Measurements from ENCODE around the gene PRMT7. TPM values are rescaled to one million over a fixed set of nuclear protein-coding genes. Genes with fewer than 3 reads are reported as not detected.
"Not testable (repeated sequence)": the region's sequence is repeated elsewhere in the genome, so short reads cannot be mapped to it uniquely, and the experiment has no call there.

PRMT7 gene
- total RNA-seq, 1 donor from 2014 or later, result 32.9 TPM

DNA sequence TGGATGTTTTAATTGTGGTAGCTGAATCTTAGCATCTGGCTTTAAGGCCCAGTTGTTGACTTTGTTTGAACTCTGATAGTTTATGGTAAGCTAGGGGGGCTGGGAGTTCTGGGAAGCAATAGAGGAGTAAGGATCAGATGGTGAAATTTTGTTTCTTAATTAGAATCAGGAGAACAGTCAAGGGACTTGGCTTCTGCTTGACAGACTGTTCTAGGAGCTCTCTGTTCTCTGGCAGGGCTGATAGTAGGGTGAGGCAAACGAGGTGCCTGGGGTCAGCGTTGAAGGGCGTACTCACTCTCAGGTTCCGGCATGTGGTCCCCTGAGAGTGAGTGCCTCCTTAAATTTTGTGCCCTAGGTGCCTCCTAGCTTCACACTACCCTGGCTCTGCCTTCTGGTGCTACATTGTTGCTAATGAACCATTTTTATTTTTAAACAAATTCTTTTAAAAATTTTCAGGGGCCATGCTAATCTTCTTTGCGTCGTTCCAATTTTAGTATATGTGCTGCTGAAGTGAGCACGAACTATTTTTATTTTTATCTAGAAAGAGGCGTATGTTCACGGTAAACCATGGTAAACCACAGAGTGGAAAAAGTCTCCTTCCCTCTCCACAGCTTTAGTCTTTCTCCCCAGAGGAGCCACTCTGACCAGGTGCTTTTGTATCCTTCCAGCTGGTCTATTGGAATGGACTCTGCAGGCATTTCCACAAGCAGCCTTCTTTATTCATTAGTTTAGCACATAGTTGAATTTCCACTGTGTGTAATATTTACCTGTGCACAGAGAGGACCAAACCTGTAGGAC is 26.8 kb upstream of the PRMT7 start:
- DNase-seq (ENCODE audit: low read depth, low spot score), result no peak

DNA sequence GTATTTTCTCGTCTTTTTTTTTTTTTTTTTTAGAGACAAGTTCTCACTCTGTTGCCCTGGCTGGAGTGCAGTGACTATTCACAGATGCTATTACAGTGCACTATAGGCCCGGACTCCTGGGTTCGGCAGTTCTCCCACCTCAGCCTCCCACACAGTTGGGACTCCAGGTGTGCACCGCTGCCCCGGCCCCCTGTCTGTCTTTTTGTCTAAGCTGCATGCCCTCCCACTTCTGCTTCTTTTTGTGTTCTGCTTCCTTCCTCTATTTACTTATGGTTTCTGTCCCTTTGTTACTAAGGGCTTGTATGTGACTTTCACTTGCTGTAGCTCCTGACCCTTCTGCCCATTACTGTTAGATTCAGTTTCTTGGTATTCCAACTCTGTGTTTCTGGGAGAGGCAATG is 26.0 kb upstream of the PRMT7 start:
- DNase-seq (ENCODE audit: low read depth, low spot score), result no peak

DNA sequence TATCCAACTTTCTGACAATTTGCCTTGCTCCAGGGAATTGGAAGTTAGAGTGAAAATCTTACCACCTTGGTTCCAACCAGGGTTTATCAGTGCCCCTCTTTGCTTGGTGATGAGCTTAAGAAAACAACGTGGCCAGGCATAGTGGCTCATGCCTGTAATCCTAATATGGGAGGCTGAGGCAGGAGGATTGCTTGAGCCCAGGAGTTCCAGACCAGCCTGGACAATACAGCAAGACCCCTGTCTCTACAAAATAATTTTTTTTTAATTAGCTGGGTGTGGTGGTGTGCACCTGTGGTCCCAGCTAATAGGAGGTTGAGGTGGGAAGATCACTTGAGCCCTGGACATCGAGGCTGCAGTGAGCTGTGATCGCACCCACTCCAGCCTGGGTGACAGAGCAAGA is 25.1 kb upstream of the PRMT7 start:
- DNase-seq (ENCODE audit: low read depth, low spot score), result no peak

DNA sequence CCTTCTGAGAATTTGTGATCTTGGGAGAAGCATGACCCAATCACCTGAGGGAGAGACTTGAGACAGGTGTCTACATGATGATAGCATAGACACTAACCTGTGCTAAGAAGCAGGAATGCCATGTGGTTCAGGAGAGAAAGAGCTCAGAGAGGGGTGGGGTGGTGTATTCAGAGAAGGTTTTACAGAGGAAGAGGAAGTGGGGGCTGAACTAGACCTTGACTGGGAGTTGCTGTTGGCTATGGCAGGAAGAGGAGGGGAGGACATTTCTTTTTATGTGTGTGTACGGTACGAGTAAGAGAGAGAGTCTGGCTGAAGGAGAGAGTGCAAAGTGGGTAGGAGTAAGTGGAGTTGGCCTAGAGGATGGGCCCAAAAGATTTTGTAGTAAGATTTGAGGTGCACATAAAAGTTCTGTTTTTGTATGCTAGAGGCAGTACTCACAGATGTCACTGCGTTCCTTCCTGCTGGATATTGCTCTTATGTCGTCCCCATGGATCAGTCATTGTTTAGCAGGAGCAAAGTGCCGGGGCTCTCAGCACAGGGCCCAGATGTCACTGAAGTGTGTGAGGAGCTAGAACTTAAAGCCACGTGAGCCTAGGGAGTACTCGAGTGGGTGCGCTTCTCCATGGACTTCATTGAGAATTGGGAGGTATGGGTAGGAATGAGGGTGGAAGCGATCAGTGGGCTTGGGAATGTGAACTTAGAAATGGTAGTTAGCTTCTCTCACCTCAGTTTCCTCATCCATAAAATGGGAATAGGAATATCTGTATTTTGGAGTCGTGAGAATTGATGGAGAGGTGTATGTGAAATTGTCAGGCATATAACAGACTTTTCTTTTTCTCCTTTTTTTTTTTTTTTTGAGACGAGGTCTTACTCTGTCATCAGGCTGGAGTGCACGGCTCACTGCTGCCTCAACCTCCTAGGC is 24.4 kb upstream of the PRMT7 start:
- DNase-seq (ENCODE audit: low read depth, low spot score), result no peak

DNA sequence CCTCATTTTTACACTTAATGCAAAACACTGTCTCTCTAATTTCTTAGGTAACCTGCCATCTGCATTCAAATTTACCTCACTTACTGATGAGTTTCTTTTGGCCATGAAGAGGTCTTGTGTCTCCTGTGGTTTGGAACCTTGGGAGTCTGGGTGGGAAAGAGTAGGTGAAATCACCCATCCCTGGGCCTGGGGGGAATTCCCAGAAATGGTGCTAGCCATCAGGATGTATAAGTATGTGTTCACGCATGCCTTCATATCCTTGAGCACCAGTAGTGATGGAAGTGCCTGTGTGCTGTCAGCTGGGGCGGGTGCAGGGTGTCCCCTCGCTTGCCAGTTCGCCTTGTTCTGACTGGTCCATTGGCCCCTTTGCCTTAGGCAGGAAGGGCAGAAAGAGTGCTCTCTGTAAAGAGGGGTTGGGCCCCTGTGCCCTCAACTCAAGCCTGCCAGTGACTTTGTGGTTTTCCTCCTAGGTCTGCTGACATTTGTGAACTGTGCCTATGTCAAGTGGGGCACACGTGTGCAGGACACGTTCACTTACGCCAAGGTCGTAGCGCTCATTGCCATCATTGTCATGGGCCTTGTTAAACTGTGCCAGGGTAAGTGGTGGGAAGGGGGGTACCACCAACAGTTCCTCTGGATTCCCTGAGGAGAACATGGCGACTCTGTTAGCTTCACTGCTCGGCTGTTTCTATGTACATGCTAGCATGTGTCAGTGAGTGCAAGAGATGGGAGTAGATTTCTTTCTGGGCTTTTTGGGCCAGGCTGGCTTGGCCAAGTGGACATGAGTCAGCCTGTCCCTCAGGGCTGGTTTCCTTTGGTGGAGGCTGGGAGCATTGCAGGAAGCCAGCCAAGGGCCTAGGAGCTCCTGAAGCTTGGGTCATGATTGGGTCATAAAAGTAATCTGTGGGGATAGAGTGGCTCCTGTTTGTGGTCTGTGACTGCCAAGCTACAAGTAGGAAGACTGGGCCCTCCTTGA is 23.3 kb upstream of the PRMT7 start:
- DNase-seq (ENCODE audit: low read depth, low spot score), result peak; percentile 79

DNA sequence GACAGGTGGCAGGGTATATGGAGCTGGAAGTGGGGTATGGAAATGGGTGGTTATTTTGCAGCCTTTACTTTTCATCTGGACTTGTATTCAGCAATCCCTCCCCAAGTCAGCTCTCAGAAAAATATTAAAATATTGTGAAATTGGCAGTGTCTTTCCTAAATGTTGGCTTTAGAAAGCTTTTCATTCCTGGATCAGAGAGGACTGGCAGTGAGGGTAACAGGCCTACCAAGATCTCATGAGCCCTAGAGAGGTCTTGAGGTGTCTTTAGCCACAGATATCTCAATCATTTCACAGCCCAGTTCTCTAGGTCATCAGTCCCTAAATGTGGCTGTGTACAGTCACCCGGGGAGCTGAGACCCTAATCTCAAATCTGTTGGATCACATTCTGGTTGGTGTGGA is 22.6 kb upstream of the PRMT7 start:
- DNase-seq (ENCODE audit: low read depth, low spot score), result no peak

DNA sequence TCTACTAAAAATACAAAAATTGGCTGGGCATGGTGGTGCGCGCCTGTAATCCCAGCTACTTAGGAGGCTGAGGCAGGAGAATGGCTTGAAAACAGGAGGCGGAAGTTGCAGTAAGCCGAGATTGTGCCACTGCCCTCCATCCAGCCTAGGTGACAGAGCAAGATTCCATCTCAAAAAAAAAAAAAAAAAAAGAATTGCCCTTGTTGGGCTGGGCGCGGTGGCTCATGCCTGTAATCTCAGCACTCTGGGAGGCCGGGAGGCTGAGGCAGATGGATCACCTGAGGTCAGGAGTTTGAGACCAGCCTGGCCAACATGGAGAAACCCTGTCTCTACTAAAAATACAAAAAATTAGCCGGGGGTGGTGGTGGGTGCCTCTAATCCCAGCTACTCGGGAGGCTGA is 22.0 kb upstream of the PRMT7 start:
- DNase-seq (ENCODE audit: low read depth, low spot score), result not testable (repeated sequence)

DNA sequence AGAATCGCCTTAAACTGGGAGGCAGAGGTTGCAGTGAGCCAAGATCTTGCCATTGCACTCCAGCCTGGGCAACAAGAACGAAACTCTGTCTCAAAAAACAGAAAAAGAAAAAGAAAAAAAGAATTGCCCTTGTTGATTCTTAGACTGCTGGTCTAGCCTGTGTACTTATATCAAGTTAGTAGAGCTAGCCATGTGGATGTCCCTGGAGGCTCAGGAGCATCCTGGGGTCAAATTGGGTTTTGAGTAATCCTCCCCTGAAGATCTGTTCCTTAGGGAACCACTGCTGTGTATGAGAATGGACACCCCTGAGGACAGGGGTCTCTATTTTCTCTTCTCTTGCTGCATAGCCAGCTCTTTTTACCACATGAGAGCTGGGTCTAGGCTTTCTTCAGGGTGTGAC is 21.6 kb upstream of the PRMT7 start:
- no peak for DNase-seq (ENCODE audit: low read depth, low spot score)

DNA sequence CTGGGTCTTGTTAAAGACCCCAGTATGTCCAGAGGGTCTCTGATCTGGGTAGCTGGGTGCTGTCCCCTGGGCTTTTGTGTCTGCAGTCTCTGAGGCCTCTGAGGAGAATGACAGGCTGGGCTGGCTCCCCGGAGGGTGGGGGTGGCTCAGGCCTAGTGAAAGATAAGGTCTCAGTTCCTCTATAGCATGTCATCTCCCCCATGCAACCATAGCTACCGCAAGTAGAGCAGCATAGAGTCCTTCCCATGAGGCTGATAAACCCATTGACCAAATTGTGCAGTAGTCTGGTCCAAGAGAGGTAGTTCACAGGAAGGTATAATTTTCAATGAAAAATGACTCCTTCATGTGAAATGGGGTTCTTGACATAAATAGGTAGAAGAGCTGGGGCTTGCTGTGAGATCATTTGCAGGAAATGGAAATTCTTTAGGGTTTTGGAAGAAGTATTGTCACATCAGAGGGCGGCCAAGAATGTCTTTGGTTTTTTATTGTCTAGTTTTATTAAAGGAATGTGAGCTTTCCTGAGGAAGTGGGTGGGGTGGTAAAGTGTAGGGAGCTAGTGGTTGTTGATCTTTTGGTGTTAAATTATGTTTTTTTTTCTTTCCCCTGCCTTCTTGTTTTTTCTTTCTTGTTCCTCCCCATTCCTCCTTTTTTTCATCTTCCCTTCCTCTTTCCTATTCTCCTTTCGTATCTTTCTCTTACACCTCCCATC is 21.0 kb upstream of the PRMT7 start:
- DNase-seq (ENCODE audit: low read depth, low spot score), result peak; percentile 63

DNA sequence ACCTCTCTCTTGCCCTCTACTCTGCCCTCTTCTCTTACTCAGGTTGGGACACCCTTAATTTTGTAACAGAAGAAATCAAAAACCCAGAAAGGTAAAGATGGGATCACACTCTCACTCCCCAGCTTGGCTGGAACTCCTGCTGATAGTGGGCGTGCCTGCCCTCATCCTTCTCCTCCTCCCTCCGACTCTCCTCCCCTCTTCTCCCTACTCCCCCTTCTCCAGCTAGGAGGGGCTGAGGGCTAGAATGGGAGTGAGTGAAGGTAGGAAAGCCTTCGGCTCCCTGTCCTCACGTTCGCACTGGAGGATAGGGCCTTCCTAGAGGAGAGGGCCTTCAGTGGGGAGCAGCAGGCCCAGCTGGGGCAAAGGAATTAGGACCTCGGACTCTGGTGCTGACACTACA is 20.4 kb upstream of the PRMT7 start:
- DNase-seq (ENCODE audit: low read depth, low spot score), result no peak

DNA sequence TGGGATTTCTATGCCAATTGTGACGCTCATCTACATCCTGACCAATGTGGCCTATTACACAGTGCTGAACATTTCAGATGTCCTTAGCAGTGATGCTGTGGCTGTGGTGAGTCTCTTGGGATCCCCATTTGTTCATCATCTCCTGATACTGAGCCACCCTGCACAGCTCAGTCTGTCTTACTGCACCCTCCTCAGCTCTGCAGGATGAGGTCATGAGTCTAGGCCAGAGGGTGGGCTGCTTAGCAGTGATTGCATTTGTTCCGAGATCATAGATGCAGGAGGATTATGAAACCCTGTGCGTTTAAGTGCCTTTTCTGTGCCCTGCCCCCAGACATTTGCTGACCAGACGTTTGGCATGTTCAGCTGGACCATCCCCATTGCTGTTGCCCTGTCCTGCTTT is 19.6 kb upstream of the PRMT7 start:
- no peak for DNase-seq (ENCODE audit: low read depth, low spot score)

DNA sequence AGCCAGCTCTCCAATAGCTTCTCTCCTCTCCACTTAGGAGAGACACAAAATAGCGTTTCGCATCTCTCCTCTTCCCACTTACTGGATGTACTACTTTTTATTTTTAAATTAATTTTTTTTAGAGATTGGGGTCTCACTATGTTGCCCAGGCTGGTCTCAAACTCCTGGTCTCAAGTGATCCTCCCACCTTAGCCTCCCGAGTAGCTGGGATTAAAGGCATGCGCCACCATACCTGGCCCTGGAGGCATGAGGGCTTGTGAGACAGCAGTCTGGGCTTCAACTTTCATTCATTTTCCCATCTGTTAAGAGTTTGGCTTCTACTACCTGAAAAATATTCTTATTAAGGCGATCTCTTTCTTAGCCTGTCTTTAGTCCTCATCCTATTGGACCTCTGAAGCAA is 18.4 kb upstream of the PRMT7 start:
- no peak for DNase-seq (ENCODE audit: low read depth, low spot score)

DNA sequence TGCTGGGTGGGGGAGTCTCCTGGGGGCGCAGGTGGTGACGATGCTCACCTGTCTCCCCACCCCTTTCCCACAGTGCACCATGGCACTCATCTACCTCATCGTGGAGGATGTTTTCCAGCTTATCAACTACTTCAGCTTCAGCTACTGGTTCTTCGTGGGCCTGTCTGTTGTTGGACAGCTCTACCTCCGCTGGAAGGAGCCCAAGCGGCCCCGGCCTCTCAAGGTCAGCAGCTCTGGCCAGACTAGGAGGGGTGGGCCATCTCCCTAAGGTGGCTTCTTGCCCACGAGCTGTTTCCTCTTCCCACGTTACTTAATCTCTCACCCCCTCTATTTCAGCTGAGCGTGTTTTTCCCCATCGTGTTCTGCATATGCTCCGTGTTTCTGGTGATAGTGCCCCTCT is 14.5 kb upstream of the PRMT7 start:
- DNase-seq (ENCODE audit: low read depth, low spot score), result no peak

DNA sequence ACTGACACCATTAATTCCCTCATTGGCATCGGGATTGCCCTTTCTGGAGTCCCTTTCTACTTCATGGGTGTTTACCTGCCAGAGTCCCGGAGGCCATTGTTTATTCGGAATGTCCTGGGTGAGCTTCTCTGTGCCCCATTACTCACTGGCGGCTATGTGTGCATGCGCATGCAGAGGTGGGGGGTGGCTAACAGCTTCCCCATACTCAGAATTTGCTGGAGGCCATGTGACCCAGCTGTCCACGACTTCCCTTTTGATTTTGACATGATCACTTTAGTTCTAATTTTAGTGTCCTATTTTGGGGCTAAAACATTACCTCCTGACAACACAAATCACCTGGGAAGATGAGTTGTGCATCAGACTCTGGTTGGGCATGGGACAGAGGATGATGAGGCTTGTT is 14.1 kb upstream of the PRMT7 start:
- DNase-seq (ENCODE audit: low read depth, low spot score), result no peak

DNA sequence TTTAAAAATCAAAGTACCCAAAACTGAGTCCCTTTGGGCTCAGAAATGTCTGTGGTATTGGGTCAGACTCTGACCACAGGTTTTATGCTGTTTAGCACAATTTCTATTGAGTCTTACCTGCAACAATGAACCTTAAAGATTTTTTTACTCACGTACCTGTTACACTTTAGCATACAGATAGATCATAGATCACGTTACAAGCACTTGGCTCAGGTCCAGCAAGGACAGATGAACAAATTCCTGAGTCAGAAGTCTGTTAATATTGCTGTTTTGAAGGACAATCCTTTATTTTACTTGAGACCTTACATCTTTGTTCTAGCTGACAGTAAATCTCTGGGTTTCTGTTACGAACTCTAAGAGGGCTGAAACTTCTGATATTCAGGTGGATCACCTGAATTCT is 12.9 kb upstream of the PRMT7 start:
- no peak for DNase-seq (ENCODE audit: low read depth, low spot score)

DNA sequence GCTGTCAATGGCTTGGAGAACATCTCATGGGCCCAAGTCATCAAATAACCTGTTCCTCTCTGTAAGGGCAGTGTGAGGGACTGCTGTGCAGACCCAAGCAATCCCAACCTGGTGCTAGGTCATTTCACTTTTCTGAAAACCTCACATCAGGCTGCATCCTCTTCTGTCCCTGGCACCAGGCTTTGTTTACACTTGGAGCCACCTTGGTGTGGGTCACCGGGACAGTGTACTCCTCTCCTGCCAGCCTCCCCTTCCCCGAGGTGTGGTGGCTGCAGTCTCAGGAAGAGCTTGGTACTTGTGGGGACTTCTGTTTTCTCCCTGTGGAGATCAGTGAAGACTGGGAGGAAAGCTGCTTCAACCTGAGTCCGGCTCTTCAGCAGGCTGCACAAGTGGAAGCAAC is 12.5 kb upstream of the PRMT7 start:
- DNase-seq (ENCODE audit: low read depth, low spot score), result no peak

DNA sequence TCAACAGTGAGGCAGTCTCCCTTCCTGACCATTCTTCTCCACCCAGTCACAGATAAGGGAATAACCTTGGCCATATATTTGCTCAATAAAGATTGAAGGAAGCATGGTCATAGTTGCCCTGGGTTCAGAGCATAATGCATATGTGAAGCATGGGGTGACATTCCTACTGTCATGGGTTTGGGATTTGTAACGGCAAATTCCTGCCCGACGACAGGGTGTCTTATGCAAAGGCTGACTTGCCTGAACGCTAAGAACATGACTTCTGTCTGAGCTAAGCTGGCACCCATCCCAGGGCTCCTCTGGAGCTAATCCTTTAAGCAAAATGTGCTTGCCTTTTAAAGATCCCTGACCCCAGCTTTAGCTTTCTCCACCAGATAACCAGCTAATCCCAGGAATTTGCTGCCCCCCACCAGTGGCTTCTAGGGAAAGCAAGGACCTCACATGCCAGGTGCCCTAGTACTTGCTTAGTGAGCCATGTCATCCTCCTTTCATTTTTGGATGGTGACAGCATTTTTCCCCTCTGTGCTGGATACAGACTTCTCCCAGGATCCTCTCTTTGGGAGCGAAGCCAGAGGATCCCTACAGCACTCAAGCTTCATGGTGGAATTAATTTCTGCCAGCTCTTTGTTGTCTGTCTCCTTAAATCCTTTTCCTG is 11.8 kb upstream of the PRMT7 start:
- DNase-seq (ENCODE audit: low read depth, low spot score), result no peak

DNA sequence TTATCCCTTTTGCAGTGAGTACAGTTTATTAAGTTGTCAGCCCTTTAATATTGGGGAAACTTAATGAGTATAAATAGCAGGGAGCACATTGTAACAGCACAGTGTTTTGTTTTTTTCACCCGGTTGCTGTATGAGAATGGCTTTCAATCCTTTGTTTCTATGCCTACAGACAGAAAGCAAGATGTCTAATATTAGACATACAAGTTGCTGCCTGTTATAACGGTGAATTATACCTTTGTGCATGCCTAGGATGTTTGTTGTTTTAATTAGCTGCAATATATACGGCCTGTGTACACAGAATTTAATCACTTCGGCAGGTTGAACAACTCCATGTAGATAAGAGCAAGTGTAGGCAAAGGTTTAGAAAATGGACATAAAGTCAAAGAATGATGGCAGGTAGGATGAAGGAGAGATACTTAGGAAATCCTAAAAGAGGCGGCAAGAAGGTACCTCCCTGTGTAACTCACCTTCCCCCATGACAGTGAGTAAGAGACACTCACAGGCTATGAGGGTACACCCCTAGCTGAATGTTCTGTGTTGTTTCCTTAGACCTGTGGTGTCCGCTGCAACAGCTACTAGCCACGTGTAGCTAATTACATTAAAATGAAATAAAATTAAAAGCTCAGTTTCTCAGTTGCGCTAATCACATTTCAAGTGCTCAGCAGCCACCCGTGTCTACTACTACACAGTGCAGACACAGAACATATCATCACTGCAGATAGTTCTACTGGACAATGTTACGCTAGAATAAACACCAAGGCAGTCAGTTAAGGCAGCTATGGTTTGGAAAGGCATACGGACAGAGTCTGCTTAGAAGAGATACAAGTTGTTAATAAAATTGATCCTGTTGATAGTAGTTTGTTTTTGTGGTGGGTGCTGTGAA is 11.0 kb upstream of the PRMT7 start:
- no peak for DNase-seq (ENCODE audit: low read depth, low spot score)

DNA sequence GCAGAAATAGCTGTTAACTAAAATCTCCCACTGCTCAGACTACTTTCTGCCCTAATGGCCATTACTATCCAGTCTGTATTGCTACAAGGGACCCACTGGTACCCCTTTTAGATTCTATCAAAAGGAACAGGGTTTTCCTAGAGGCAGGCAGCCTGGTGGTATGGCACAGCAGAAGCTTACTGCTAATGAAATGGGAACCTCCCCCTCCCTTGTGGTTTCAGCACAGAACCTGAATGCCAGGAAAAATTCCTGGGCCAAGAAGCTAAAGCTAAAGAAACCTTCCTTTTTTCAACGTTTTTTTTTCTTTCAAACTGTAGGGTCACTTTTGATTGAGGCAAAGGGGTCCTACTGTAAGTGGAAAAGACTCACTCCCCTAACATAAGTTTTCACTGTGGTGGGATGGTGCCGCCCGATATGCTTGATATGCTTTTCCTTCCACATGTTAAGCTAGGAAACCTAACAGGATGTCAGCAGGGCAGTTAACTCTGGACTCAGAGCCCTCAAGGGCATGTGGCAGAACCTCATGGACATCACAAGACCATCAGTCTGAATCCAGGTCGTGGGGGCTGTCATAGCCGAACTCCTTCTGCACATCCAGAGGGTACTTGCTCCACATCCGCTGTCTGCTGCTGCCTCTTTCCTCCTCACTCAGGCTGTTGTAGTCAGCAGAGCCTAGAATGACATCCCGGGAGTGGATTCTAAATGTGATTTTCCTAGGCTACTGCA is 9.9 kb upstream of the PRMT7 start:
- no peak for DNase-seq (ENCODE audit: low read depth, low spot score)
